ENCODE measurements around the gene ZBTB21.

The ZBTB21 gene

DNA sequence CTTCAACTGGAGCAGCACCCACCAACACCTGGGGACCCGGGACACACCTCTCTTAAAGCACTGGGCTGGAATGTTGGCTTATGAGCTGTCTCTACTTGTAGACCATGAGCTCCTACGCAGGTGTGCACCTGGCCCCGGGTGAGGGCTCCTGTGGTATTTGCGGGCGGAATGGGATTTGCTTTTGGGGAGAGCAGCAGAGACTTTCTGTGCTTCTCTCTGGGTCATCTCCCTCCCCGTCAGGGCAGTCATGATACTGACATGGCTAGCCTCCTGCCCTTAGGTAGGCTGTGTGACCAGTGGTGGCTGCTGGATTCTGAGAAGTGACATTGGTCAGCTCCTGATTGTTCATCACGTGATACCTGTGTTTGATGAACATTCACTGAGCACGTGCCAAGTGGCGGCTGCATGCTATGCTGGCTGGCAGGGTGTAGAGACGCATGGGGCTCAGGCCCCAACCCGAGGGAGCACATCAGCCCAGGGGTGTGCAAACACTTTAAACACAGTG is 9.0 kb upstream of the ZBTB21 start:
- TF ChIP-seq REST (IDR thresholded peaks at IDR 0.05; ENCODE audit: insufficient read depth in 1 of 2, low read depth in 2 of 2, low read length in 2 of 2) (no peak), FOXP2 (optimal IDR thresholded peaks at IDR 0.05; ENCODE audit: borderline replicate concordance, extremely low read depth, extremely low read length, insufficient read depth) (no peak), POLR2AphosphoS5 (IDR thresholded peaks at IDR 0.05; ENCODE audit: low read depth, low read length) (no peak), TAF1 (IDR thresholded peaks at IDR 0.05; ENCODE audit: borderline replicate concordance, insufficient read depth, low read length) (no peak), SIN3A (IDR thresholded peaks at IDR 0.05; ENCODE audit: borderline replicate concordance, insufficient read depth, low read length) (no peak)

DNA sequence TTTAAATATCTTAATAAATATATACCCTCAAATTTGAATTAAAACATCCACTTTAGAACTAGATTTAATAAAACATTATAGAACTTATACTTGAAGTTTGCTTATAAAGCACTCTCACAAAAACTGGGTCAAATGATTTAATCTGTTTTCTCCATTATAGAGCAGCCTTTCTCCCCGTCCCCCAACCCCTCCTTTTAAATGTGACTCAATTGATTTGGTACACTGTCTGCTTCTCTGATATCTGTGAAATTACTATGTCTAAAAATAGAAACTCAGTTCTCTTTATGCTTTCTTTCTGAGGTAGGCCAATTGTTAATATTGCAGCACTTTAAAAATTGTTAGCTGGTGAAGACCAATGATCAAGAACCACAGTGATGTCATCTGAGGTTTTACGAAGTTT is 6.9 kb upstream of the ZBTB21 start:
- no peak for TF ChIP-seq POLR2AphosphoS5 (IDR thresholded peaks at IDR 0.05; ENCODE audit: low read depth, low read length)
- no peak for TF ChIP-seq REST (IDR thresholded peaks at IDR 0.05; ENCODE audit: insufficient read depth in 1 of 2, low read depth in 2 of 2, low read length in 2 of 2)
- TF ChIP-seq SIN3A (IDR thresholded peaks at IDR 0.05; ENCODE audit: borderline replicate concordance, insufficient read depth, low read length), result no peak
- TF ChIP-seq TAF1 (IDR thresholded peaks at IDR 0.05; ENCODE audit: borderline replicate concordance, insufficient read depth, low read length), result no peak
- TF ChIP-seq FOXP2 (optimal IDR thresholded peaks at IDR 0.05; ENCODE audit: borderline replicate concordance, extremely low read depth, extremely low read length, insufficient read depth), result no peak

- no peak for TF ChIP-seq FOXP2 (optimal IDR thresholded peaks at IDR 0.05; ENCODE audit: borderline replicate concordance, extremely low read depth, extremely low read length, insufficient read depth)
- TF ChIP-seq TAF1 (IDR thresholded peaks at IDR 0.05; ENCODE audit: borderline replicate concordance, insufficient read depth, low read length), result no peak
- no peak for TF ChIP-seq SIN3A (IDR thresholded peaks at IDR 0.05; ENCODE audit: borderline replicate concordance, insufficient read depth, low read length)
- no peak for TF ChIP-seq REST (IDR thresholded peaks at IDR 0.05; ENCODE audit: insufficient read depth in 1 of 2, low read depth in 2 of 2, low read length in 2 of 2)
- no peak for TF ChIP-seq POLR2AphosphoS5 (IDR thresholded peaks at IDR 0.05; ENCODE audit: low read depth, low read length)
Observed at GRCh38 chr21:42016364-42016985, 6.3 kb upstream of the ZBTB21 start.

GRCh38 chr21:42013931-42014330 is 3.8 kb upstream of the ZBTB21 start:
- TF ChIP-seq FOXP2 (optimal IDR thresholded peaks at IDR 0.05; ENCODE audit: borderline replicate concordance, extremely low read depth, extremely low read length, insufficient read depth) (no peak), TAF1 (IDR thresholded peaks at IDR 0.05; ENCODE audit: borderline replicate concordance, insufficient read depth, low read length) (no peak)

DNA sequence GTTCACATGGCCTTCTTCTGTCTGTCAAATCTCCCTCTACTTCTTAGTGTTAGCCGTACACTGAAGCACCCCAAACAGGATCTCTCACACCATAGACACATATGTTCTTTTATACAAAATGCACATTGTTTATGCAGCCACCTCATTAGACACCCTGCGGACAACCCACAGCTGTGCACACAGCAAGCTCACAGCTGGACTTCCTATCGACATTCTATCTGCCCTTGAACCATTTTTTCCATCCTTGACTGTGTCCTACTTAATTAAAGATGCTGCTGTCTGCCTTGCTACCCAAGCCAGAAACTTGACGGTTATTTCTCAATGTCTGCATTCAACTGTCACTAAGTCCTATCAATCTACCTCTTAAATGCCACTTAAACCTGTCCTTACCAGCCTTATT is 3.2 kb upstream of the ZBTB21 start:
- TF ChIP-seq POLR2AphosphoS5 (IDR thresholded peaks at IDR 0.05; ENCODE audit: low read depth, low read length) (no peak), REST (IDR thresholded peaks at IDR 0.05; ENCODE audit: insufficient read depth in 1 of 2, low read depth in 2 of 2, low read length in 2 of 2) (no peak), FOXP2 (optimal IDR thresholded peaks at IDR 0.05; ENCODE audit: borderline replicate concordance, extremely low read depth, extremely low read length, insufficient read depth) (no peak), TAF1 (IDR thresholded peaks at IDR 0.05; ENCODE audit: borderline replicate concordance, insufficient read depth, low read length) (no peak), SIN3A (IDR thresholded peaks at IDR 0.05; ENCODE audit: borderline replicate concordance, insufficient read depth, low read length) (no peak)

Measured in PFSK-1 (cell line).